OCI-M2 (cell line): Measurements from ENCODE around the gene UCP2.

Experiments
- DNase-seq: peaks from one replicate; lab custom pipeline; 2025; ENCODE audit not compliant: unreplicated experiment; lab: John Stamatoyannopoulos, UW

The UCP2 gene

DNA sequence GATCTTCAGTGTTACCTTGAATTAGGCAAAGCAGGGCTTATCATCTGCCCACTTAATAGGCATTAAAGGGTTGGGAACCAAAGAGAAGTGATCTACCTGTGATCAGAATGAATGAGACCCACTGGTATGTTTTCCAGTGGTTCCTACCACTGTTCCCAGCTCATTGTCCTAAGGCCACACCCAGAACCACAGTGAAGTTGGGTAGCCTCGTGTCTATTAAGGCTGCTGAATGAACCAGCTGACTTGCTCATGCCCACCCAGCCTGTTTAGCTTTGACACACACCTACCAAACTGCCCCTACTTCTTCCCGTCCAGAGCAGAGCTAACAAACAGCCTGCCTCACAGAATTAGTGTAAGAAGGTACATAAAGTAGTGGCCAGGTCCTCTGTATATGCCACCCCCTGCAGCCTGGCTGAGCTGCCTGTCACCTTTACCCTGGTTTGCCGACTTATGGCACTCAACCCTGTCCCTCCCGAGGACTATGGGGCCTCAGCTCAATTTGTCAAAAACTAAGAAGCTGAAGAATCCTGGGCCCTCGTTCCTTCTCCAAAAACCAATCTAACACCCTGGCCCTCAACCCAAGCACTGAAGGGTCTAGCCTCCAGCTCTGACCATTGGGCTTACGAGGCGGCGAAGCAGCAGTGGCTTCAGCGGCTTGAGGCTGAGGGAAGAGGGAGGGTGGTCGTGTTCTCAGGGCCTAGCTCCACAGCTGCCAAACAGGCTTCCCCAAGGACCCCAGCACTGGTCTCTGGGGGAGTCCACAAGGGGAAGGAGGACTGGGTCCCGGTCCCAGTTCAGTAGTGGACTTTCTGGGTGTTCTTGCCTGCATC lies 9.8 kb downstream of the UCP2 start:
- DNase-seq: no peak

DNA sequence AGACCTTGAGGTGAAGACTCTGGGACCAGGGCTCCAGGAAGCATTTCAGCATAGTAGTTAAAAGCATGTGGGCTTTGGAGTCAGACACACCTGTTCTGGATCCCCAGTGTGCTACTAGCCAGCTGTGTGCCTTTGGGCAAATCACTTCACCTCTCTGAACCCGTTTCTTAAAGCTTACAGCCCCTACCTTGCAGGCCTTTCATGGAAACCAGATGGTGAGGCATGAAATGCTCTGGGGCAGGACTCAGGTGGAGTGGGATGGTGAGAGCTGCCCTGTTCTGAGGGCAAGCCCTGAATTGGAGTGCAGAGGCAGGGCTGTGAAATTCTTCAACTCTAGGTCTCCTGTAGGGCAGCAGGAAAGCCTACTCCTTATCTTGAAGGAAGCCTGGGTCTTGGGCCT lies 10.5 kb downstream of the UCP2 start:
- DNase-seq: no peak

DNA sequence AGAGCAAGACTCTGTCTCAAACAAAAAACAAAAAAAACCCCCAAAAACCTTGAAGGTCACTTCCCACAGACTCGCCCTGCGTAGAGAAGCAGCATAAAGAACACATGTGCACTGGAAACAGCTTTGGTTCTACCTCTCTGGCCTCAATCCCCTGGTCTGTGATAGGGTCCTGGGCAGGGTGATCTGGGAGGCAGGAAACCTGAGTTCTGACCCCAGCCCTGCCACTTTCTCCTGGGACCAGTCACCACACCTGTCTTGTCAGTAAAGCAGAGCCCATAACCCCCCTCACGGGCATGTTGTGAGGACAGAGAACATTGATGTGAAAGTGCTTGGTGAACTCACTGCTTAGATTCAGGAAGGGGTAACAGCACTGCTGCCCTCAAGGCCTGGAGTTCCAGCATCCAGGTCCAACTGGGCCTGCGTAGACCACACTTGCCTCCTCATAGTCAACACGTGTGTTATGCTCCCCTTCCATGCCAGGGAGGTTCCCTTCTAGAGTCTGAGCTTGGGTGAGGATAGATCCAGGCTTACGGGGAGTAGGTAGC lies 11.4 kb downstream of the UCP2 start:
- DNase-seq: no peak

DNA sequence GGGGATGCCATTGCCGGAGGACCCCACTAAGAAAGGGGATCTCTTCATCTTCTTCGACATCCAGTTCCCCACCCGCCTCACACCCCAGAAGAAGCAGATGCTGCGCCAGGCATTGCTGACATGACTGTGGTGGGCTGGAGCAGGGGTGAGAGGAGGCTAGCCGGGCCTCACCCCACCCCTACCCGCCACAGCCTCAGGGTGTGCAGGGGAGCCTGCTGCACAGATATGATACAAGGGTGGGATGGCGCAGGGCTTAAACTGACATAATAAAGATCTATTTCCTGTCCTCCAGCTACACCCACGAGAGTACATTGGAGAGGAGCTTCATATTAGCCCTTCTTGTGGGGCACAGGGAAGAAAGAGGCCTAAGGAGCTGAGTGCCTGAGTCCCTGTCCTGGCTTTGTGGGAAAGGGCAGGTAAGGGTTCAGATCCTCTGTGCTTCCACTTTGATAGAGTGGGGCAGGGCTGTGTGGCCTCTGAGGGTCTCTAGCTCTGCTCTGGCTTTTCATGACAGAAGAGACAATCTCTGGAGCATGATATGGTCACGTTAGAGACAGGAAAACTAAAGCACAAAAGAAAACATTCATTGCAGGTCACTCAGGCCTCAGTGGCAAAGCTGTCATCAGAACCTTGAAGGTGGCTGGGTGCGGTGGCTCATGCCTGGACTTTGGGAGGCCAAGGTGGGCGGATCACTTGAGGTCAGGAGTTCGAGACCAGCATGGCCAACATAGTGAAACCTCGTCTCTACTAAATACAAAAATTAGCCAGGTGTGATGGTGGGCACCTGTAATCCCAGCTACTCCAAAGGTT lies 12.4 kb downstream of the UCP2 start:
- DNase-seq: no peak

DNA sequence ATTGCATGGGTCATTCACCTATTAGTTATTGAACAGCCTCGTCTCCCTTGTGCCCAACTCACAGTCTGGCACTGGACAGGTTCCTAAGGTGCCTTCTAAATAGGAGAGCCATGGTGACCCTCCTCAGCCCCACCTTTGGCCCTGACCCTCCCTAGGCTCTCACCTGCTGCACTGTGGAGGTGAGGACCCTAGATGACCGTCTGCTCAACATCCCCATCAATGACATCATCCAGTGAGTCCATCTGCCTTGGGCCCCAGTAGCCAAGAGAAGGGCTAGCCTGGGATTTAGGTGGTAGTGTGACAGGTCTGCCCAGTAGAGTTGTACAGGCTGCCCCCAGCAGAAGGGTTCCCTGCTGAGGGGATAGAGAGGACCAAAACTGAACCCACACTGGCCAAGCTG lies 13.6 kb downstream of the UCP2 start:
- no peak for DNase-seq

DNA sequence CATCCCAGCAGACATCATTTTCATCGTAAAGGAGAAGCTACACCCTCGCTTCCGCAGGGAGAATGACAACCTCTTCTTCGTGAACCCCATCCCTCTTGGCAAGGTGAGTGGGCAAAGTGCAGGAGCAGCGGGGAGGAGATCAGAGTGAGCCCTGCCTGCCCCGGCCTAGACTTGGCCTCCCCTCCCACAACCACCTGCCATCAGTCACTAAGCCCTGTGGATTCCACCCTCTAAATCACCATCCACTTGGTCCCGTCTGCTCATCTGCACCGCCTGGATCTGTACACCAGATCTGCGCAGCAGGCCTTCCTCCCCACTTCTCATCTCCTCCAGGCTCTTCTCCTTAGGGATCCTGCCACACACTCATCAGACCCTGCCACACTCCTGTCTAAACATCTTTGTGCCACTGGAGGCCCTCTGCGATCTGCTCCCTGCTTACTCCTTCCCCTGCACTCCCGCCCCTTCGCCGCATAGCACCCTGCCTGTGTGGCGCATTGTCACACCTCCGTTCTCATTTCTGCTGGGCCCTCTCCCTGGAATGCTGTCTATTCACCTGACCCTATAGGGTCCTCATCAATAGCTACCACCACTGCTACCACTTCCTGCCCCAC lies 14.2 kb downstream of the UCP2 start:
- DNase-seq: no peak

DNA sequence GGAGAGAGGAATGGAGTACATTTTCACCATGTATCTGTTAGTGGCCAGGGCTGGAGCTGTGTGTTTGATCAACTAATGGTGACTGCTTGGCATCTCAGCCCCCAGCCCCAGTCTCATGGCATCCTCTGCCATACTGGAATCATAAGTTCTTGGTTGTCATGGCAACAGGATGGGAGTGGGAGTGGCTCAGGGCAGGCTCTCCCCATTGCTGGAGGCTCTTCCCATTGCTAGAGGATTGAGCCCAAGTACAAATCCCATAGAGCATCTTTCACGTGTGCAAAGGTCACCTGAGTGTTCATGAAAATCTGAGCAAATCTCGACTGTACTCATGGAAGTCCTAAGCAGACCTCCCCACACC lies 16.9 kb downstream of the UCP2 start:
- no peak for DNase-seq

DNA sequence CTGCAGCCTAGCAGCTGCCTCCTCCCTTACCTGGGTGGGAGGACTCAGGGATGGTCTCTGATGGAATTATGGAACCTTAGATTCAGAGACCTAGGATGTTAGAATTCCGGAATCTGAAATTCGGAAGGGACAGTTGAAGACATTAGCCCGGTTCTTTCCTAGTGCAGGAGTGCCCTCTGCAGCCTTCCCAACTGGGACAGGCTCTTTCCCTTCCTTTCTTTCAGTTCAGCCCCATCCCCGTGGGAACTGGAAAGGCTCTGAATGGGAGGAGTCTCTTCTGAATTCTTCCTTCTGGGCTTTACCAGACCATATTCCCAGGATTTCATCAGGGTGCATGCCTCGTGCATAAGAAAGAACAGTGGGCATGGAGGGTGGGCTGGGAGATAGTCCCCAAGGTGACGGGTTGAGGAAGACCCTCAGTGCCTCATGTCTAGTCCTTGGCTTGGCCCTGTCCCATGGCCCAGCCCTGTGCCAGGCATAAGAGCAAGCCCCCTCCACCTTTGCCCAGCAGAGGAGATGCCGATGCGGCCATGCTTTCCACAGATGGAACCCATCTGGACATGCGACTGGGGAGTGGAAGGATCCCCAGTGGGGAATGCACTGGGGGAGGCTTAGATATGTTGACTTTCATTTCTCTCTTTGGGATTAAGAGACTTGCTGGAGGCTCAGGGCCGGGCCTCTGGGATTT lies 17.4 kb downstream of the UCP2 start:
- DNase-seq: no peak

DNA sequence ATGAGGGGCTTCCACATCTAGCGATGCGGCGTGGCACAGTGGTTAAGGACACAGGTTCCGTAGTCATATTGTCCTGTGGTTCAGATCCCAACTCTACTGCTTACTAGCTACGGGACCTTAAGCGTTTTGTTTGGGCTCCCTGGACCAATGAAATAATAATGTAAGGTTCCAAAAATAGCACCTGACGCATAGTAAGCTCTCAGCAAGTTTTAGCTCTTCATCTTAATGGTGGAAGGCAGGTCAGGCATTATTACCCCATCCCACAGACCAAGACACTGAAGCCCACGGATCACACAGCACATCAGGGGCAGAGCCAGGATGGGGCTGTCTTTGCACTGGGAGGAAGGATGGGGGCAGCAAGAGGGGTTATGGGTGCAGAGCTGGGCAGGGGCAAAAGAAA lies 18.8 kb downstream of the UCP2 start:
- no peak for DNase-seq

DNA sequence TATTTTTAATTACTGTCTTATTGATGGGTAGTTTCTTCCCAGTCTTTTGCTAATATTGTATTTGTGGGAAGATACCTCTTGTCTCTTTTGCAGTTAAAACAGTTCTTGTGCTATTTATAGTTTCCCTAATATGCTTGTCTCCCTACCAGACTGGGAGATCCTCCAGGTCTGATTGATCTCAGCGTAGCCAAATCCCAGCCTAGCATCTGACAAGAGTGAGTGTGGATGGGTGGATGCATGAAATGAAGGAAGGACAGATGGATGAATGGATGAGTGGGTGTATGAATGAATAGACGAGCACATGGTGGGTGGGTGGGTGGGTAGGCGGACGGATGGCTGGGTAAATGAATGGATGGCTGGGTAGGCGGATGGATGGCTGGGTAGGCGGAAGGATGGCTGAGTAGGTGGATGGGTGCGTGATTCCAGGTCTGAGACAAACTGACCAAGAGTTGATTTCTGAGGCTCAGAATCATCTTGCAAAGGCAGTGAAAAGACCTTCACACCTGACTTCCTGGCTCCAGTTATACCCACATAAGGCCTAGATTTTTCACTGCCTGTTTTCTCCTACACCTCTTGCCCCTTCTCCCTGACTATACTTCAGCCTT lies 20.4 kb downstream of the UCP2 start:
- DNase-seq: no peak

DNA sequence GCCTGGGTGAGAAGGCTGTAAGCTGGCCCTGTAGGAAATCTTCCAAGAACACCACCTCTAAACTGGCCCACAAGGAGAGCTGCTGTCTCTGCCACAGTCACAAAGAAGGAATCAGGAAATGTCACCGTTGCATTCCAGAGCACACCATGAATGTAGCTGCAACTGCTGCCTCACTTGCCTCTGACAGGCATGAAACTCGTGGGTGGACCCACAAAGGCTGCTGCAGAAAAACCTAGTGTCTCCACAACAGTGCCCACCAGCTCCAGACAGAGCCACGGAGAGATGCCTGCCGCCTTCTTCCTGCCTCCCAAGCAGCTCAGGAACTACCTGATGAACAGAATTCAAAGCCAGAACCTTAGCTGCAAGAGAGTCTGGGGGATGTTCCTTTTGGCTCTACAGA lies 21.3 kb downstream of the UCP2 start:
- no peak for DNase-seq

DNA sequence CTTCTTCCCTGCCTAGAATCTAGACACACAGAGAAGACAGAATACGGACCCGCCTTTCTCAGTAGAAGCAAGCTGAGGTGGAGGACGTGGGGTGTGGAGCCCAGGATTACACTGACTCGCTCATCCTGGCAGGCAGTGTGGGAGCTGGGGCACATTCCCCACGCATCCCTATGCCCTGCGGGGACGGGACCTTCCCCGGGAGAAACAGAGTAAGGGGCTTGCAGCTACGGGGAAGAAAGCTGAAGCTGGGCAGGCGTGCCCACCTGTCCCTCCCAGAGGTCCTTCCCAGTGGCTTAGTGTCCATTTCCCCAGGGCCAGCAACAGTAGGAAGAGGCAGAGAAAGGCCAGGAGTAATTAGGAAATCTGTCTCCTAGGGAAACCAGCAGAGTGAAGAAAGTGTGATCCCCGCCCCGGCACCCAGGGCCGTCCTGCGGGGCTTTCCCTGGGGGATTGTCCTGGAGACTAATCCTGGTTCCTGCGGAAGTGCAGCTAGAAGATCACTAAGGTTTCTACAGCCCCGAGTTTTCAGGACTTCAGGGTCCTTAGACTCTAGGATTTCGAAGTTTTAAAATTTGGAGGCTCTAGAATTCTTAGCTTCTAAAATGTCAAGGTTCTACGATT lies 24.0 kb downstream of the UCP2 start:
- no peak for DNase-seq

DNA sequence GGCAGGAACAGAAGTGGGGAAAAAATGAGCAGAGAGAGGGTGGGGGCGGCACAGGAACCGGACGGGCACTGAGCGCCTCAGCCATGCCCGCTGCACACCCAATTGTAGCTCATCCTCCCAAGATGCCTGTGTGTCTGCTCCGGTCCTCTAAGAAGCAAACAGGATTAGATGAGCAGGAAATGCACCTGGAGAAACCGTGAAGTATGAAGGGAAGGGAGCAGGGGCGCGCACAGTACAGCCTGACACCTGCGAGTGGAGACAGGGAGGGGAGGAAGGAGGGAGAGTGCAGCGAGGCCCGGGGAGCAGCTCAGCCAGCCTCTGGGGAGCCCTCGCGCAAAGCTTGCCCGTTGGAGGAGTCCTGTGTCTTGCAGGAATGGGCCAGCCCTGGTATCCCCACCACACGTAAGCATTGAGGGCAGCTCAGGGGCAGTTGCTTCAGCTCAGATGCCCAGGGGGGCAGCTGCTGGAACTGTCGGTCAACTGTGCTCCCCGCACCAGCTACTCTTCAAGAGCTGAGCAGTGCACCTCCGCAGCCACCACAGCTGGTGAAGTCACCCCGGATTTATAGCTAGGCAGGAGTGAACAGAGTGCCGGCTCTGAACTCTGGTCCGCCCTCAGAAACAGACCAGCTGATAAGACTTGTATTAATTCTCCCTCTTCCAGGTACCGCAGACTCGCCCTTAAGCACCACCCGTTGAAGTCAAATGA lies 24.8 kb downstream of the UCP2 start:
- DNase-seq: no peak

DNA sequence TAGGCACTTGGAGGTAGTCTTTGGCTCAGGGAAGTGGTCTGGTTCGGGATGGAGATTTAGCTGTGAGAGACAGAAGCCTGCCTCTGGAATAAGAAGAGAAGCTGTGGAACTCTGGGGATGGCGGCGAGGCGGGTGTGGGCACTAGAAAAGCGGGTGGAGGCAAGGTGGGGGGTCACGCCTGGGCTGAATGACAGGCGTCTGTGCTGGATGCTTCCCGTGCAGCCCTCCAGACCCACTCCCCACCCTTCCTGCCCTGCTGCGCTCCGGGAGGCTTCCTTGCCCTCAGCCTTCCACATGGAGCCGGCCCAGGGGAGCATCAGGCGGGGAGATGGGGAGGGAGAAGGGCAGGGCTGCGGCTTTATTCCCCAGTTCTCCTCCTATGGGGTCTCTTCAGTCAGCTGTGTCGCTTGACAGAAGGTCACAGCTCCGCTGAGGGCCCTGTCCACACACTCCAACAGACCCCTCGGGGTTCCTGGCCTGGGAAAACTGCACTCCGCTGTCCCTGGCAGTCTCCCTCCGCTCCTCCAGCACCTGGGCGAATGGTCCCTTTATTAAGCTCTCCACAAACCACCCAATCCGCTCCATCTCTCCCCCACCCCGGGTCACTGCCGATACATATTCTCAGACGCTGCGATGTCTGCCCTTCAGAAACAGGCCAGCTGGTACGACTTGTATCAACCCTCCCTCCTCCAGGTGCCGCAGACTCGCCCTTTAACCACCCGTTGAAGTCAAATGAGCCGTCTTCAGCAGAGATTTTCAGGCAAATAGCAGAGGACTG lies 25.6 kb downstream of the UCP2 start:
- no peak for DNase-seq

DNA sequence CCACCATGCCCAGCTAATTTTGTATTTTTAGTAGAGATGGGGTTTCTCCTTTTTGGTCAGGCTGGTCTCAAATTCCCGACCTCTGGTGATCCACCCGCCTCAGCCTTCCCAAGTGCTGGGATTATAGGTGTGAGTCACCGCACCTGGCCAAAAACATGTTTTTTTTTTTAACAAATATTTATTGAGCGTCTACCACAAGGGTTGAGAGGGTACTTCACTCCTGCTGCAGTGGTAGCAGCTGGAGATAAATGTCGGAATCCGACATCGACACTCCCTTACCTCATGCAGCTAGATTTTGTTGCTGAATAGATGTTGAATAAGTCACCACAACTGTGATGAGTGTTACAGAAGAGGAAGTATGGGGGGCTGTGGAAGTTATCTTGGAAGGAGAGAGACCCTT lies 30.8 kb downstream of the UCP2 start:
- no peak for DNase-seq

DNA sequence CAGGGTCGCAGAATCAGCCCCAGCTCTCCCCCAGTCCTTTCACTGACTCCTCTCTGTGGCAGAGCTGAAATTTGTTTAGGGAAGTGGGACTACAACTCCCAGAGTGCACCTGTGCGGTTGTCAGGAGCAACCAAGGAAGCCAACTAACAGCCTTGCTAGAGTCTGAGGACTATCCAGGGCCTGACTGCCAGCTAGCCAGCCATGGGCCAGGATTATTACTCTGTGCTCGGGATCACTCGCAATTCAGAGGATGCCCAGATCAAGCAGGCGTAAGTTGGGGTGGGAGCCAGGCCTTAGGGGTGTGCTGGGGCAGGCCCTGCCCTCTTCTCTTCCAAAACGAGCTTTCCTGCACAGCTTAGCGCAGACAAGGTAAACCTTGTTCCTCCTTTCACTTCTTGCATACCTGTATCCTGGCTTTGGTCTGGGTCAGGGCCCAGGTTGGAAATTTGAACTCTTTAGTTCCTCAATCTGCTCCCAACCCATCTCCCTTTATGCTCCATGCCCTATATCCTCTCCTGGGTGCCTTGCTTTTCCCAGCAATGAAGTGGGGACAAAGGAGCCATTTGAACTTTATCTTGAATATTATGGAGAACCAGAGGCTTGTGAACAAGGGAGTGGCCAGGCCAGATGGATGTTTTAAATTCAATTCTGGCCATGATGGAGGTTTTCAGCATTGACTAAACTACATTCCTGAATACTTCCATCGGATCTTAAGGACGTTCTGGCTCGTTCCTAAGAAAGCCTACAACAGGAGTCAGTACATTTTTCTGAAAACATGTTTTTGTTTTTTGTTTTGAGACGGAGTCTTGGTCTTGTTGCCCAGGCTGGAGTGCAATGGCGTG lies 31.6 kb downstream of the UCP2 start, which contains the start of gene DNAJB13:
DNAJB13 (plus strand) TSS at position 158 of the 842 bp plus-strand sequence; CDS start at position 202, 44 bp downstream.
- no peak for DNase-seq

DNA sequence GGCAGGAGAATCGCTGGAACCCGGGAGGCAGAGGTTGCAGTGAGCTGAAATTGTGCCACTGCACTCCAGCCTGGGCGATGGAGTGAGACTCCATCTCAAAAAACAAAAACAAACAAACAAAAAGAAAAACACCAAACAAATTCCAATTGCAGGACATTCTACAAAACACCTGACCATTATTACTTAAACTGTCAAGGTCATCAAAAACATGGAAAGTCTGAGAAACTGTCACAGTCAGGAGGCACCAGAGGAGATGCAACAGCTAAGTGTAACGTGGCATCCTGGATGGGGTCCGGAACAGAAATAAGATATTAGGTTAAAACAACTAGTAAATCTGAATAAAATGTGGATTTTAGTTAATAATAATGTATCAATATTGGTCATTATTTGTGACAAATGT lies 32.7 kb downstream of the UCP2 start:
- DNase-seq: no peak

DNA sequence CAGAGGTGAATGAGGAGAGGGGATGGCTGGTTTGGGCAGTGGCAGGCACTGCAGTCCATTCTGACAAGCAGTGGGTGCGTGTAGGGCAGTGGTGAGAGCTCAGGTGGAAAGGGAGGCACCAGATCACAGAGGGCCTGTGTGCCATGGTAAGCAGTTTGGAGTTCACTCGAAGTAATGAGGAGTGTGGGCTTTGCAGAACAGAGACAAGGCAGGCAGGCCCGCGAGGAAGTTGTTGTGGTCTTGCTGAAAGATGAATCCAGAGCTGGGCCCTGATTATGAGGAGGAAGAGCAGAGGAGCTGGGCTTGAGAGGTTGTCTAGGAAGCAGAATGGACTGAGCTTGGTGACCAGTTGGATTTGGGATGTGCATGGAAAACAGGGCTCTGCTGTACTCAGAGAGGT lies 33.4 kb downstream of the UCP2 start:
- no peak for DNase-seq
